Neural progenitor cell (in vitro differentiated cells): ENCODE measurements around the gene LRPAP1.

ENCODE experiments used
- CTCF ChIP-seq: fragments of 200-600 bp; sonication (generic); IDR thresholded peaks from 2 replicates; pipeline ENCODE4 v1.5.1; 2017; ENCODE audit warnings: antibody characterized with exemption, mild to moderate bottlenecking
- EZH2phosphoT487 ChIP-seq: fragments of 200-600 bp; sonication (generic); IDR thresholded peaks from 2 replicates; pipeline ENCODE4 v1.6.1; 2017; ENCODE audit warnings: antibody characterized with exemption

GRCh38 chr4:3486541-3487540, 45.4 kb downstream of the LRPAP1 start:
- no peak for TF ChIP-seq CTCF
- no peak for TF ChIP-seq EZH2phosphoT487
